Smooth muscle cell (in vitro differentiated cells): ENCODE data around the gene FDPS. TPM values are rescaled to one million over a fixed set of nuclear protein-coding genes. Genes with fewer than 3 reads are reported as not detected.
A peak's percentile ranks its signal among the peaks of the same experiment; 100 is the strongest.

Source experiments
- DNase-seq: peaks from one replicate; lab custom pipeline; 2025; ENCODE audit not compliant: unreplicated experiment; lab: John Stamatoyannopoulos, UW
- H2AFZ ChIP-seq: fragments of 200-600 bp; sonication (generic); 2 replicates; pipeline ENCODE4 v1.6.0; 2016; ENCODE audit warnings: antibody characterized with exemption, low read depth, mild to moderate bottlenecking
- H3F3A ChIP-seq: fragments of 200-600 bp; sonication (generic); 2 replicates; pipeline ENCODE4 v1.6.0; 2017; ENCODE audit warnings: antibody characterized with exemption, low read depth
- H3K27ac ChIP-seq: fragments of 200-600 bp; sonication (generic); 2 replicates; pipeline ENCODE4 v1.5.1; 2016; ENCODE audit warnings: low read depth, mild to moderate bottlenecking
- H3K27me3 ChIP-seq: fragments of 200-600 bp; sonication (generic); 2 replicates; pipeline ENCODE4 v1.6.1; 2016; ENCODE audit warnings: low read depth, mild to moderate bottlenecking
- H3K36me3 ChIP-seq: fragments of 200-600 bp; sonication (generic); 2 replicates; pipeline ENCODE4 v1.5.1; 2016; ENCODE audit warnings: low read depth
- H3K4me1 ChIP-seq: fragments of 200-600 bp; sonication (generic); 2 replicates; pipeline ENCODE4 v1.5.1; 2016; ENCODE audit warnings: low read depth
- H3K4me2 ChIP-seq: fragments of 200-600 bp; sonication (generic); 2 replicates; pipeline ENCODE4 v1.6.0; 2016; ENCODE audit warnings: mild to moderate bottlenecking
- H3K4me3 ChIP-seq: fragments of 200-600 bp; sonication (generic); 2 replicates; pipeline ENCODE4 v1.5.1; 2016; ENCODE audit warnings: mild to moderate bottlenecking
- H3K79me2 ChIP-seq: fragments of 200-600 bp; sonication (generic); 2 replicates; pipeline ENCODE4 v1.6.0; 2016; ENCODE audit warnings: low read depth, mild to moderate bottlenecking
- H3K9ac ChIP-seq: fragments of 200-600 bp; sonication (generic); 2 replicates; pipeline ENCODE4 v1.6.0; 2016; ENCODE audit warnings: low read depth
- H3K9me3 ChIP-seq: fragments of 200-600 bp; sonication (generic); replicated peaks from 2 replicates; pipeline ENCODE4 v1.5.1; 2016; ENCODE audit warnings: low read depth
- H4K20me1 ChIP-seq: fragments of 200-600 bp; sonication (generic); 2 replicates; pipeline ENCODE4 v1.6.0; 2016; ENCODE audit warnings: low read depth
- CTCF ChIP-seq: fragments of 200-600 bp; sonication (generic); IDR thresholded peaks from 2 replicates; pipeline ENCODE4 v1.5.1; 2017; ENCODE audit warnings: borderline replicate concordance, mild to moderate bottlenecking, antibody characterized with exemption; ENCODE audit not compliant: insufficient read depth, poor library complexity, severe bottlenecking
- WGBS: methylation state at CpG from one replicate; pipeline ENCODE4 v1.1.7; 2016; ENCODE audit warnings: low lambda C conversion rate; 5-methylcytosine and 5-hydroxymethylcytosine counted together
- polyA plus RNA-seq: library from polyadenylated mRNA; unstranded; fragments of >200 nt; fragmentation: Nextera tagmentation; extraction: Ambion mirVana; gene quantifications from 2 replicates; pipeline ENCODE4 v1.2.1, GENCODE V29; 2016
- total RNA-seq: library from RNA; depleted of rRNA; stranded (reverse); fragments of >200 nt; gene quantifications from 2 replicates; pipeline ENCODE4 v1.2.3, GENCODE V29; 2014

FDPS gene
- total and polyA plus RNA-seq, 2 experiments from 2014 or later = 104 to 299 TPM

DNA sequence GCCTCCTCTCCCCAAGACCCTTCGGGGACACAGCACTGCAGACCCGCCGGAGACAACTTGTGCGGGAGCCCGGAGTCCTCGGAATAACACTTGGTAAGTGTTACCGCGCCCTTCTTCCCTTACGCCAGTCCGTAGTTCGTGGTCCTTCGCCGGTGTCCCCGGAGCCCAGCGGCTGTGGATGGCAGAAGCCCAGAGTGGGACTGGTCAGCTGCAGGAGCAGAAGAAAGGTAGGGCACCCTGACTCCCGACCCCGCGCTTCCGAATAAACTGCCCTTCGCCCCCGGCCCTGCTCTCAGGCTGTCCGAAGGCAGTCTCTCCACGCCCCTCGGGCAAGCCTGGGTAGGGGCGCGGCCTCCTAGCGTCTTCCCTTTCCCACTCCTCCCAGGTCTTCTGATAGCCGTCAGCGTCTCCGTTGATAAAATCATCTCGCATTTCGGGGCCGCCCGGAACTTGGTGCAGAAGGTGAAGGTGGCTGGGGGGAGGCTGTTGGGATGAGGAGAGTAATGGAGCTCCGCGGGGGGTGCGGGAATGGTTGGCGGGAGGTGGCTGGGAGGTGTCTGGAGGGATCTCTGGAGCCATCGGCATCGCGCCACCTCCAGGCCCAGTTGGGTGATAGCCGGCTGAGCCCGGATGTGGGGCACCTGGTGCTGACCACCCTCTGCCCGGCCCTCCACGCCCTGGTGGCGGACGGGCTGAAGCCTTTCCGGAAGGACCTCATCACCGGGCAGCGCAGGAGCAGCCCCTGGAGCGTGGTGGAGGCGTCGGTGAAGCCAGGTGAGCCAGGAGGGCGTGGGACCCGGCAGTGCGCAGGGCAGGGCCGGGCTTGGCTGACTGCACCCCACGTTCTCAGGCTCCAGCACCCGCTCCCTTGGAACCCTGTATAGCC is 16.3 kb downstream of the FDPS start:
- WGBS = 5% methylated on average over 57 of the region's 59 CpGs
- H3K4me2 ChIP-seq = peak overlapping the region; percentile 88
- H3K4me1 ChIP-seq = peaks cover 18% of the 10 kb centered on the region
- H2AFZ ChIP-seq = no peak overlapping the region
- no peaks in the 10 kb centered on the region for H3K27me3 ChIP-seq
- H4K20me1 ChIP-seq = peaks cover 18% of the 10 kb centered on the region
- TF ChIP-seq CTCF = peak; percentile 33
- no peaks in the 10 kb centered on the region for H3K36me3 ChIP-seq
- H3K79me2 ChIP-seq = no peaks in the 10 kb centered on the region
- H3F3A ChIP-seq = peaks cover 2% of the 10 kb centered on the region
- H3K27ac ChIP-seq = peak overlapping the region; percentile 30
- no peaks in the 10 kb centered on the region for H3K9me3 ChIP-seq
- H3K4me3 ChIP-seq = peak overlapping the region; percentile 75
- peak overlapping the region; percentile 67 for H3K9ac ChIP-seq
- DNase-seq = peak; percentile 52

GRCh38 chr1:155325603-155325893 is 16.9 kb downstream of the FDPS start:
- Histone ChIP-seq H3K36me3 (no peaks in the 10 kb centered on the region), H3K4me1 (peaks cover 18% of the 10 kb centered on the region), H3K4me2 (peak overlapping the region; percentile 88), H3F3A (peaks cover 2% of the 10 kb centered on the region), H4K20me1 (peaks cover 18% of the 10 kb centered on the region), H3K79me2 (no peaks in the 10 kb centered on the region), H3K27ac (no peak overlapping the region), H2AFZ (no peak overlapping the region), H3K27me3 (no peaks in the 10 kb centered on the region), H3K4me3 (peak overlapping the region; percentile 75), H3K9ac (peak overlapping the region; percentile 67), H3K9me3 (no peaks in the 10 kb centered on the region)
- no peak for TF ChIP-seq CTCF
- 73% methylated on average over 2 of the region's 6 CpGs for WGBS
- no peak for DNase-seq

GRCh38 chr1:155326020-155326526 is 17.4 kb downstream of the FDPS start:
- no peak overlapping the region for H3K9ac ChIP-seq
- peaks cover 22% of the 10 kb centered on the region for H4K20me1 ChIP-seq
- H3K4me1 ChIP-seq = peaks cover 18% of the 10 kb centered on the region
- H3K79me2 ChIP-seq = no peaks in the 10 kb centered on the region
- no peaks in the 10 kb centered on the region for H3K9me3 ChIP-seq
- WGBS = 95% methylated on average over 6 of the region's 6 CpGs
- DNase-seq = no peak
- H3K36me3 ChIP-seq = no peaks in the 10 kb centered on the region
- H2AFZ ChIP-seq = no peak overlapping the region
- H3F3A ChIP-seq = peaks cover 8% of the 10 kb centered on the region
- H3K27me3 ChIP-seq = no peaks in the 10 kb centered on the region
- H3K4me3 ChIP-seq = no peak overlapping the region
- H3K4me2 ChIP-seq = peak overlapping the region; percentile 88
- no peak for TF ChIP-seq CTCF
- no peak overlapping the region for H3K27ac ChIP-seq

DNA sequence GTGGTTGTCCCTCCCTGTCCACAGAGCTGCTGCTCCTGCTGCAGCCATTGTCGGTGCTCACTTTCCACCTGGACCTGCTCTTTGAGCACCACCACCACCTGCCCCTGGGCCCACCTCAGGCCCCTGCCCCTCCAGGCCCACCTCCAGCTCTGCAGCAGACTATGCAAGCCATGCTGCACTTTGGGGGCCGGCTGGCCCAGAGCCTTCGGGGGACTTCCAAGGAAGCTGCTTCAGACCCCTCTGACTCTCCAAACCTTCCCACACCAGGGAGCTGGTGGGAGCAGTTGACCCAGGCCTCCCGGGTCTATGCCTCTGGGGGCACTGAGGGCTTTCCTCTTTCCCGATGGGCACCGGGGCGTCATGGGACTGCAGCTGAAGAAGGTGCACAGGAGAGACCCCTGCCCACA is 18.0 kb downstream of the FDPS start:
- H3K79me2 ChIP-seq = no peaks in the 10 kb centered on the region
- 94% methylated on average over 7 of the region's 7 CpGs for WGBS
- H3K9ac ChIP-seq = no peak overlapping the region
- peaks cover 9% of the 10 kb centered on the region for H3F3A ChIP-seq
- peaks cover 20% of the 10 kb centered on the region for H4K20me1 ChIP-seq
- no peak overlapping the region for H2AFZ ChIP-seq
- peaks cover 12% of the 10 kb centered on the region for H3K4me1 ChIP-seq
- no peak overlapping the region for H3K4me3 ChIP-seq
- H3K27me3 ChIP-seq = no peaks in the 10 kb centered on the region
- no peak overlapping the region for H3K27ac ChIP-seq
- no peaks in the 10 kb centered on the region for H3K36me3 ChIP-seq
- TF ChIP-seq CTCF = no peak
- DNase-seq = no peak
- H3K4me2 ChIP-seq = no peak overlapping the region
- no peaks in the 10 kb centered on the region for H3K9me3 ChIP-seq
